Measurements from ENCODE around the gene TPRKB.
"Not testable (repeated sequence)": the region's sequence is repeated elsewhere in the genome, so short reads cannot be mapped to it uniquely, and the experiment has no call there.

Gene TPRKB

DNA sequence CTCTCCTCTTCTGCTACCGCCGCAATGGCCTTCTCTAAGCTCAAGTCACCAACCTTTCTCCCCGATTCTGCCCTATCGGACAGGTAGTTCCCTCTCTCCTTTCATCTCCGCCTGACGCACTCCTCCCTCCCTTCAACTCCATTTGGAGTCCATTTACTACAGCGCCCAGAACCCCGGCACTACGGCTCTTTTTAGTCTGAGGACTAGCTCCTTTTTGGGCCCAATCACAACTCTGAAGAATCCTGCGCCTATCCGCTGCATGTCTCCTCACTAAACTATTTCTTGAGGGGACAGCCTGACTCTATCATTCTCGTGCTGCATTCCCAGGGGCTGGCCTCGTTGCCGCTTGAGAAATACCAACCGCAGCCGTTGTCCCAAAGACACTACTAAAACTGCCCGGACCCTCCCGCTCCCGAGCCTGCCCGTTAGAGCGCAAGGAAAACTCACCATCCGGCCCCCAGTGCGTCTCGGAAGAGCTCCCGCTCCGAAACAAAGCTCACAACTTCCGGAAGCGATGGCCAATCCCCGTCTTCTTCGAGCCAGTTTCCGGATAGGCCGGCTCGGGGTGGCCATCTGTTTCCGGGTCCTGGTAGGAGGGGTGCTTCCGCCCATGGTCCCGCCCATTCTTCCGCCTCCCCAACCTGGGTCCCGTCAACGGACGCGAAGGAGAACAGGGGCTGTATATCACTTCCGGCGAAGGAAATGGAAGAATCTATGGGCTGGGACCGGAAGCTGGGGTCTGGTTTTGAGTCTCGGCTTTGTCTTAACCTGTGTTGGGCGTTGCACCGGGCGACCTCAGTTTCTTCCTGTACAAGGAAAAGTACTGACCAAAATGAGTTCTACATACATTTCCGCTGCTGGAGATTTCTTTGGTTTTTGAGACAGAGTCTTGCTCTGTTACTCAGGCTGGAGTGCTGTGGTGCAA lies at the start of gene TPRKB:
TSS of gene TPRKB (minus strand) at position 491 of the 925 bp plus-strand sequence. CDS start 2,776 bp downstream, outside the sequence.
- peak; percentile 94 for DNase-seq

DNA sequence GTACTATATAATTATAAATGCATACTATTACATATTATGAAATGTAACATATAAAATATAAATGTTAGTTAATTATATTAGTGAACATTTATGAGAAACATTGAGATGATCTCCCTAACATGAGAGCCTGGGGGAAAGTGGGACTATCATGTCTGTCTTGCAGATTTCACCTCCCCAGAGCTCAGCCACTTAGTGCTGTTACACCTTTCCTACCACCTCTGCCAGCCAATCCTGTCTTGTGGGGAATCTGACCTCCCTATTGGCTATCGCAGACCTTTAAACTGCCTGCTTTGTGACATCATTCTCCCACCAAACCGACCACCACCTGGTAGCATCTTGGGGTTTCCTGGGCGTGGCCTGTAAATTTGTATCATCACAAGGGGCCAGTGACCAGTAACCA lies 46.7 kb upstream of the TPRKB start, which contains the start of gene C2orf78:
TSS of gene C2orf78 (plus strand) at position 301 of the 400 bp plus-strand sequence. CDS start 127 bp downstream, outside the sequence.
- DNase-seq: not testable (repeated sequence)

DNA sequence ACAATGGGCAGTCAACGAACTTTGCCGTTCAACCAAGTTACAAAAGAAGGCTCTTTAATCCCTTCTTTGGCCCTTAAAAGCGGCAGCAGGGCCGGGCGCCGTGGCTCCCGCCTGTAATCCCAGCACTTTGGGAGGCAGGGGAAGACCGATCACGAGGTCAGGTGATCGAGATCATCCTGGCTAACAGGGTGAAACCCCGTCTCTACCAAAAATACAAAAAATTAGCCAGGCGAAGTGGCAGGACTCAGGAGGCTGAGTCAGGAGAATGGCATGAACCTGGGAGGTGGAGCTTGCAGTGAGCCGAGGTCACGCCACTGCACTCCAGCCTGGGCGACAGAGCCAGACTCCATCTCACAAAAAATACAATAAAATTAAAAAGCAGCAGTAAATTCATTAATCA lies 46.3 kb upstream of the TPRKB start:
- not testable (repeated sequence) for DNase-seq

DNA sequence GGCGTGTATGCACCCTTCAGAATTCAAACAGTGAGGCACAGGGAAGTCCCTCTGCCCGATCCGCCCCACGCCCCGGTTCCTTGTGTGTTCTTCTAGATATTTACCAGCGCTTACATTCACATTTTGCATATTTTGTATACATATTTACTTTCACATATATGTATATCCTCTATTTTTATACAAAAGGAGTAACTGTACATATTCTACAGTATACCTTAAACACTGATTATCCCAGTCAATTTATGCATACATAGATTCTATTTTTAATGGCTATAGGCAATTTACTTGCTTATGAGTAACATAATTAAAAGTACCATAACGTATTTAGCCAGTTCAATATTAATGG lies 43.1 kb upstream of the TPRKB start:
- no peak for DNase-seq

DNA sequence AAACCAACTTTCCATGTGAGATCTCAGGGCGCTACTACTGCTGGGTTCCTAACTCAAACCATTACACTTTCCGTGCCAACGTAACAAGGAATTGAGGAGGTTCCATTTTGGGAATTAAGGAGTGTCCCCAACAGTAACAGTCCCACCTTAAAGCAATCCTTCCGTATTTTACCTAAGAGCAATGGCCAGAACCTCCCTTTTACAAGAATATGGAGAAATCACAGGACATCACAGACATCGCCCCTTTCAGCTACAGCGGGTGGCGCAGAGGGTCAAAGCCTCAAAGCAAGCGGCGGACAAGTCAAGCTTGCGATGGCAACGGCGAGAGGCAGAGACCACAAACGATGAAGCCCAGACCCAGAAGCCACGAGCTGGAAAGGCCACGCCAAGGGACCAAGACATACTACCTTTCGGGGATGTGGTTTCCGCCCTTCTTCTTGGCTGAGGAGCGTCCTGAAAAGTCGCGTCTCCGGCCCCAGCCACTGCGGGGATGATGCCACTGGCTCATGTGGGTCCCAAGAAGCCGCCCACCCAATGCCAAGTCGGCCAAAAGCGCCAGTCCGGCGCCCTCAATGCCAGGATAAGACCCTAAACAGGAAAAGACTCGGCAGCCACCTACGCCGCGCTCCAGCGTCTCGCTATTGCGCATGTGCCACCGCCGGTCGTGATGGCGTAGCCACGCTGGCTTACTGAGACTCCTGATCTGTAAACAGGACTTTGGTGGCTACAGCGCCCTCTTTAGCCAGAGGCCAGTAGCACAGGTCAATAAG lies 42.5 kb upstream of the TPRKB start, which contains the start of gene DUSP11:
TSS of gene DUSP11 (minus strand) at position 637 of the 770 bp plus-strand sequence. CDS start at position 508, 129 bp downstream.
- peak; percentile 97 for DNase-seq

DNA sequence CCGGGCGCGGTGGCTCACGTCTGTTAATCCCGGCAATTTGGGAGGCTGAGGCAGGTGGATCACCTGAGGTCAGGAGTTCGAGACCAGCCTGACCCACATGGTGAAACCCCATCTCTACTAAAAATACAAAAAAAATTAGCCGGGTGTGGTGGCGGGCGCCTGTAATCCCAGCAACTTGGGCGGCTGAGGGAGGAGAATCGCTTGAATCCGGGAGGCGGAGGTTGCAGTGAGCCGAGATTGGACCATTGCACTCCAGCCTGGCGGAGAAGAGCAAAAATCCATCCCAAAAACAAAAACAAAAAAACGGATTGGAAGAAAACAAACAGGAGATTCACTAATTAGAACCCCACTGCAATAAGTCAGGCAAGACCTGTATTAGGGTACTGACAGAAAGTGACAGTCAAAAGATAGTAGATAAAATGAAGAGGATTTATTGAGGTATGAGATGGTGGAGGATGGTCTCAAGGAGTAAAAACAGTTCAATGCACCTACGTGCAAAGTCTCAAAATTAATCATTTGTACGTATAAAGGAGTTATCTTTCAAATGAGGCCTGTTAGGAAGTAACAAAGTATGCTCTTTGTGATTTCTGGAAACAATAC lies 41.8 kb upstream of the TPRKB start:
- DNase-seq: not testable (repeated sequence)

DNA sequence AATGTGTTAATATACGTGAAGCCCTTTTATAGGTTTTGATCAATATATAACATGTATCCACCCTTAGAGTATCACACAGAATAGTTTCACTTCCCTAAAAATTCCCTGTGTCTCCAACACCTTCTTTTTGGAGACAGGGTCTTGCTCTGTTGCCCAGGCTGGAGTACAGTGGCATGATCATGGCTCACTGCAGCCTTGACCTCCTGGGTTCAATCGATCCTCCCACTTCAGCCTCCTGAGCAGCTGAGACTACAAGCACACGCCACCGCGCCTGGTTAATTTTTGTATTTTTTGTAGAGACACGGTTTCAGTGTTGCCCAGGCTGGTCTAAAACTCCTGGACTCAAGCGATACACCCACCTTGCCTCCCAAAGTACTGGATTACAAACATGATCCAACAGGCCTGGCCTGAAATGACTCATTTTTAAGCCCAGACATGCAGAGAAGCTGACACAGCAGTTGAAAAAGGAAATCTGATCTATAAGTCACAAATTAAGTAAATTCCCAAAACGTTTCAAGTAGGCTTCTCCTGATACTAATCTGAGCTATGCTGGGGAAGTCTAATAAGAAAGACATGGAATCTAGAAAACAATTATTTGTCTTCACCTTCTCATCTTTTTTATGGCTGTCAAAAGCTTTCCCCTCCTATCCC lies 39.8 kb upstream of the TPRKB start:
- no peak for DNase-seq

DNA sequence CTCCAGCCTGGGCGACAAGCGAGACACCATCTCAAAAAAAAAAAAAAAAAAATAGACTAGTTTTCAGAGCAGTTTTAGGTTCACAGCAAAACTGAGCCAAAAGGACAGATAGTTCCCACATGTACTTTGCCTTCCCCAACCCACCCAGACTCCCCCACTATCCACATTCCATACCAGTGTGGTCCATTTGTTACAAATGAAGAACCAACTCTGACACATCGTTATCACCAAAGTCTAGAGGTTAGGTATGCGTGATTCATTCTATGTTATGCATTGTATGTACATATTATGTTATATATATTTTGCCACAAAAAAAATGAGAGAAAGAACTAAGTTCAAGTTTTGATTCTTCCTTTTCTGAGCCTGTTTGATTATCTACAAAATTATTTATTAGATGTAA lies 39.2 kb upstream of the TPRKB start:
- DNase-seq: no peak

DNA sequence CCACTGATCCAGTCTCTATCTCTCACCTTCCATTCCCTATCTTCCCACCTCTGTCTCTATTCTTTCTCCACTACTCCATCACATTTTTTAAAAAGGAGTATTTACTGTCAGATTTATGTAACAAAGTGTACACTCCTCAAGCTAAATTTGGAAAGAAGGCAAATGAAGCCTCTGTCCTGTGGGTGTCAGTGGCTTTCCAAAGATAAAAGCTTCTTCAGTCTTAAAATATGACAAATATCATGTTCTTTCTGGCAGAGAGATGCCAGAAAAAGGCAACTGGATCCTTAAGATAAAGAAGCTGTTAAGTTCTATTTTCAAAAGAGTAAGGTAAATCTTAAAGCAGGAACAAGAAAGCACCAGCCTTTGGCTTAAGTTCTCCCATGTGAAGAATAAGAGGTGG lies 35.7 kb upstream of the TPRKB start:
- no peak for DNase-seq

DNA sequence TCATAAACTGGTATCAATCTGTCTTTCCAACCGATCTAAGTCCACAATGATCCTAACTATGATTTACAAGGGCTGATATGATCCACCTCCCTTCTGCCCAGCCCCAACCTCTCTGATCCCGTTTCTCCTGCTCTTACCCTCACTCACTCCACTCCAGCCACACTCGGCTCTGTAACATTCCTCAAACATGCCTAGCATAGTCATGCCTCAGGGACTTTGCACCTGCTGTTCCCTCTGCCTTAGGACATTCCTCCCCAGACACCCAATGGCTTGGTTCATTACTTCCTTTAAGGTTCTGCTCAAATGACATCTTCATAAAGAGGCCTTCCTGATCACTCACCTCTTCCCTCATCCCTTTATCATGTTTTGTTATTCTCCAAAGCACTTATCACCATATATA lies 33.6 kb upstream of the TPRKB start:
- no peak for DNase-seq

DNA sequence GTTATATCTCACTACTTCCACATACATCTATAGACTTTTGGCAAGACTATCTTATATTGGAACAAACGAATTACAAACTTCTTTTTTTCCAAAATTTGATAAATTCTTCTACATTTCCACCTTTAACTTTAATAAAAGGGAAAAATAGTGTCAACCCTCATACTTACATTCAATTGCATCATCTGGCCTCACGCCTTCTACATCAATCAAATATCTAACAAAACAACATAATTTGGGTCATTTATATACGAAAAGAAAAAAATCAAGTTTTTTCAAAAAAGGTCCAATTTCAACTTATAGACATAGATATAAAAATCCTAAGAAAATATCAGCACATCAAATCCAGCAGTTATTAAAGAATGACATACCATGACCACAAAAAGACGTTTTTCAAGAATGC lies 29.8 kb upstream of the TPRKB start:
- DNase-seq: no peak

DNA sequence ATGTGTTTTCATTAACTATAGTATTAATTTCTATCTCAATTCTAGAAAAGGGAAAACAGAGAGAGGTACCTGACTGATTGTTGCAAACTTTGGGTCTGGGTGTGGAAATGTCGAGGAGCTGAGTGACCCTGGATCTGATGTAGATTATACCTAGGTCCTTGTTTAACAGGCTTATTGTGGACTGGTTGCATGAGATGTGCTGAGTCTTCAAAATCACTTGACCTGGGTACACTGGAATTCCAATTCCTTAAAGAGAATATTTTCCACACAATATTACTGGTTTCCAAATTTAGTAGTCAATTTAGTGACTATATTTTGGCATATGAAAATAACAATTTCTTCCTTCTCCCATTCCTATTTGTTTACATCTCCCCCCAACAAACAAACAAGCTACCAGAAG lies 29.2 kb upstream of the TPRKB start:
- DNase-seq: no peak

DNA sequence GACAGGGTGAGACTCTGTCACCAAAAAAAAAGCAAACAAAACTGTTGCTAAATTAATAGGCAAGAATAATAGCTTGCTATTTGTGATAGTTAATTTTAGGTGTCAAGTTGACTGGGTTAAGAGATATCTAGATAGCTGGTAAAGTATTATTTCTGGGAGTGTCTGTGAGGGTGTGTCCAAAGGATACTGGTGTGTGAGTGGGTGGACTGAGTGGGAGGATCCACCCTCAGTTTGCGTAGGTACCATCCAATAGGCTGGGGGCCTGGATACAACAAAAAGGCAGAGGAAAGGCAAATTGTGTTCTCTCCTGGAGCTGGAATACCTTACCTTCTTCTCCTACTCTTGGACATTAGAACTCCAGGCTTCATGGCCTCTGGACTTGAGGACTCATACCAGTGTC lies 27.8 kb upstream of the TPRKB start:
- no peak for DNase-seq

DNA sequence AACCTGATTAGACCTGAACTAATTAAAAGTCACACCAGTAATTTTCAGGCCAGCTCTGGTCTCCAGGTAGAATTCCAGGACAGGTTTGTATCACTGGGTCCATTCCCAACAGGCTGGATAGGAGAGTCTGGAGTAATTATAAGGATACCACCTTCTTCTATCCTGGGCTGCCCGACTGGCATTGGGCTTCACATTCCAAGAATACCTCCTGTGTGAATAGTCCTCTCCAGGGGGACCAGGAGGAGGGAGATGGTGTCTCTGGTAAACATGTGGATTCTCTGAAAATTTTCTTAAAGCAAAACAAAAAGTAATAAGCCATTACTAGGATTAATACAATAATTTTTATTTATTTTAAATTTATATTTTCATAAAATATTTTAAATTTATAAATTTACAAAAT lies 25.4 kb upstream of the TPRKB start:
- DNase-seq: no peak

DNA sequence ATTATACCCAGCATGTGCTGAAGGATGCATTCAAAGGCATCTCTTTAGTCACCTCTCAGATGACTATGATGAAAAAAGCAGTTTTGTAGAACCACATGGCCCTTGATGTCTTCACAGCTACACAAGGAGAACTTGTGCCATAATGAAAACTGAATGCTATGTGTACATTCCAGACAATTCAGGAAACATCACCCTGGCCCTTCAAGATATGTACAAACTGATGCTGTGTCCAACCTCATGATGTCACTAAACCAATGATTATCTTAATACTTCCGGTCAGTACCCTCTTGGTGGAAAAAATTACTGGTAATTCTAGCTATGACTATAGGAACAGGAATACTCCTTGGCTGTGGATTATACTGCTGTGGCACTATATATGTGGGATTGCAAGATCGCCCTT lies 22.8 kb upstream of the TPRKB start:
- DNase-seq: no peak

DNA sequence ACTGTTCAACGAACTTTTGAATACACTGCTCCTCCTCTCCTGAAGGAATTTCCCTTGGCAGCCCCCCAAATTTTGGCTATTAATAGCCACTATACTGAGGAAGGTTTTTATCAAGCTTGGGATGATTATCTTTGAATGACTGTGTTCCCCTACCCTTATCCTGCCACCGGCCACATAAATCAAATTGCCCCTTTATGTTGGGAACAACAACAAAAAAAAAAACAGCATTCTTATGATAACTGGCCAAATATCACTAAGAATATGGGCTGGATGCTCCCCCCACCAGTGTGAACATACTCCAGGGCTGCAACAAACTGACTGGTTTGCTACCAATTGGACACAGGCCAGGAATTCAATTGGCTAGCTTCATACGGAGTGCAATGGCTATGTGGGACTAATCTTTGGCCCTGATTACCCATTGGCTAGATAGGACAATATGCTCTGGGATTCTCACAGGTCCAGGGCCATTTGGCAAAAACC lies 22.2 kb upstream of the TPRKB start:
- no peak for DNase-seq

DNA sequence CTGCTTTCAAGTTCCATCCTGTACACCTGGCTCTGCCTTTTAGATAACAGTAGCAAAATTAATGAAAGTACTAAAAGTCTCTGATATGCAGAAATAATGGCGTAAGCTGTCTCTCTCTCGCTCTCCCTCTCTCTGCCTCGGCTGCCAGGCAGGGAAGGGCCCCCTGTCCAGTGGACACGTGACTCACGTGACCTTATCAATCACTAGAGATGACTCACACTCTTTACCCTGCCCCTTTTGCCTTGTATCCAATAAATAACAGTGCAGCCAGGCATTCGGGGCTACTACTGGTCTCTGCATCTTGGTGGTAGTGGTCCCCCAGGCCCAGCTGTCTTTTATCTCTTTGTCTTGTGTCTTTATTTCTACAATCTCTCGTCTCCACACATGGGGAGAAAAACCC lies 17.2 kb upstream of the TPRKB start:
- DNase-seq: not testable (repeated sequence)

DNA sequence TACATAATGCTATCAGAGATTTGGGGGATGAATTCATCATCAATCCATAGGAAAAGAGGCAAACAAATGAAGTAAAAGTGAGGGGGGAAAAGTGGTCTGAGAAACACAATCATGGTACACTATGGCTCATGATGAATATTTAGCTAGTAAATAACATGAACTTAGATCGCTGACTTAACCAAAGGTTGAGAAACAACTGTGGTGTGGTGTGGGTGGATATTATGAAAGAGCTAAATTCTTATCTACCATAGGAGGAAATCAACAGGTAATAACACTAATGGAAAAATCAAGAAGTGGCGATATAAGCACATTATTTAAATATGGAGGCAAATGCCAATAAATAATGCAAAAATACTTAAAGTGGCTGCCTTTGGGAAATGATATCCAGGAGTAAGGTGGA lies 12.2 kb upstream of the TPRKB start:
- no peak for DNase-seq

DNA sequence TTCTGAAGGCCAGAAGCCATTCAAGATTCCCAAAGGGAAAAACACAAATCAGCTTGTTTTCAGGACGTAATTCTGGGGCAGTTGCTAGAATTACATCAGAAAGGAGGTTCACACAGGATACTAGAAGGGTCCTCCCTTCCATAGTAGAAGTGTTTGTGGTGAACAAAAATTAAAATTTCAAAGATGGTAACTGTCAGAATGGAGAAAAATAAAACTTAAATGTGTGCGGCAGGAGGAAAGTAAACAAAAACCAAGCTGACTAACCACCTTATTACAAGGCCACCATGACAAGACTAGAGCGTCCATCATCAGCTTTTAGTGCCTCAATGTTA lies 9.7 kb upstream of the TPRKB start:
- DNase-seq: no peak

DNA sequence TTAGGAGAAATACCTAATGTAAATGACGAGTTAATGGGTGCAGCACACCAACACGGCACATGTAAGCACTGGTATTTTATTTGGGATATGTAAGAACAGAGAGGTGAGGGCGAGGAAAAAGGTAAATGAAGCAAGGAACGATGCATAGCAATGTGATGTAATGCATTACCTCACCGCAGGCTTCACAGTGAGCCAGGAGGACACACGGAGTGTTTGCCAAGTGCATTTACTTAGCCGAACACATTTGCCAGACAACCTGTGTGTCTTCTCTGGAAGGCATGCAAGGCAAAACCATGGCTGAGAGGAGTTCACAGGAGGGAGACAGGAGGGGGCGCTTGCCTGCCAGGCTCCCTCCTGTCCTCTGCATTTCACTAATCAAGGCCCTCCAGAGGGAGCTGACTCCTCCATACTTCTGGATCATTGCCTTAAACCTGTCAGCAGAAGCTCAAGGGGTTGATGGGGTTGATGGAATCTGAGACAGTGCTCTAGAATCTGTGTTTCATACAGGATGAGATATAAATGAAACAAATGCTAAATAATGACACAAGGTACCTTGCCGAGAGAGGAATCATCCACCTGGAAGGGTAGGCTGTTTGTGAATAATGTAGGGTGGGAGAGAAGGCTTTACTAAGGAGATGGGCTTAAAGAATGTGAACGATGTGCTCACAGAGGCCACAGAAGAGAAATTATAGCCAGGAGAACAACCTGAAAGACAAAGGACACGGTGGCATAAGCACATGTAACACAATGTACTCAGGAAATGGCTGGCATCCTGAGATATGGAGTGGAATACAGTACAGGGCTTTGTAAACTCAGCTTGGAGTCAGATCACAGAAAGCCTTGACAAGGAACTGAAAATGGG lies 9.1 kb upstream of the TPRKB start:
- no peak for DNase-seq

DNA sequence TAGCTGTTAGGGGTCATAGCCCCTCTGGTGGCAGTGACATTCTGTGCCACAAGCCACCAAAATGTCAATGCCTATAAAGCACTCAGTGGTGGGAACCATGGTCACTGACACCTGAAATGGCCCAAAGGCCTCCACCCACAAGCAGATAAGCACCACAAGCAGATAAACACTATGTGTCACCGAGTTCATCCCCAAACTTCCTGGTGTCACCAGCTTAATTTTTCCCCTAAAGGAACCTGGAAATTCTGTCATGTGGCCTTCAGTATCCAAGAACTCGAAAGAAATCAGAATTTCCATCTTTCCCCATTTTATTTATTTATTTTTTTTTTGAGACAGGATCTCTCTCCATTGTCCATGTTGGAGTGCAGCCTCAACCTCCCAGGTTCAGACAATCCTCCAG lies 3.6 kb upstream of the TPRKB start:
- DNase-seq: no peak

DNA sequence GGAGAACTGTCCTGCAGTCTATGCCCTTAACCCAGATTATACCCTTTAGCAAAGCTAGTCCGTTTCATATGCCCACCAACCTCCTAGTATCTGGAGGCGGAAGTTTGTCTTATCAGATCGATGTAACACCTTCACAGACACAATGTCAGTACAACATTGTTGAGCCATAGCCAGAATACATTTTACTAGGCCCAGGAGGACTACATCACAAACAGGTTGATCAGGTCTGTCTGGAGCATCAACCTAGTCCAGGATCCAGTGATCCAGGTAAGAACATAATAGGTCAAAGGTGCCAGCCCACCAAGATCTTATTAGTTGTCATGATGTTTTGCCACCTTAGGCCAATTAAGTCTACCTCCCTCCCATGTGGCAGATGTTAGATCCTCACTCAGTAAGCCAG lies 2.0 kb upstream of the TPRKB start:
- DNase-seq: no peak
